NOMO-1 (cell line): Measurements from ENCODE around the gene BMPER.

ENCODE experiments used
- DNase-seq, 2 experiments: peaks; one replicate each; lab custom pipeline; 2025; ENCODE audit not compliant: unreplicated experiment in 2 of 2; lab: John Stamatoyannopoulos, UW

BMPER gene

DNA sequence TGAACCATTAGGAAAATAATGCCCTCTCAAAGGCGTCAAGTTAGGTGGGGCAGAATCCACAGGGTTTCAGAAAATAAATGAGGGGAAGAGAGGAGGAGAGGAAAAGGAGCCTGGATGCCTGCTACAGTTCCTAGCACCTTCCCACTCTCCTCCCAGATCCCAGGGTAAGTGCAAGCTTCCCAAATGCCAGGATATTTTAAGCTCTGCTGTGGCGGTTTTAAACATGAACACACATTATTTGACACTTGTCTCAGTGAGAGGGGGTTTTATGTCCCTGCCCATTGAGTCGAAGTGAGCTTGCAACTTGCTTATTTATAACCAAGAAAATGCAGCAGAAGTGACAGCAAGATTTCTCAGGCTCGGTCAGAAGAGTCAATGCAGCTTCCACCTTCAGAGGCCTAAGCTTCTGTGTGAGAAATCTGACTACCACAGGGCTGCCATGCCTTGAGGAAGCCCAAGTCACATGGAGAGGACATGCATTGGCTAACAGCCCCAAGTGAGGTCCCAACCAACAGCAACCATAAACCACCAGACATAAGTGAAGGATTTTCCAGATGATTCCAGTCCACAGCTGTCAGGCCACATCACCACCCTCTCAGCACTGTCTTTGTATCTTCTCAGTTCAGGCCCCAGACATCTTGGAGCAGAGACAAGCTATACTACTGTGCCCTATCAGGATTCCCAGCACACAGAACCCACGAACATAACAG is 17.9 kb upstream of the BMPER start:
- no peak for DNase-seq

- DNase-seq: no peak
Measured at GRCh38 chr7:33888166-33888565, 17.2 kb upstream of the BMPER start.

- no peak for DNase-seq
Measured at GRCh38 chr7:33892945-33893344, 12.4 kb upstream of the BMPER start.

- no peak for DNase-seq
Measured at GRCh38 chr7:33893377-33893776, 12.0 kb upstream of the BMPER start.

DNA sequence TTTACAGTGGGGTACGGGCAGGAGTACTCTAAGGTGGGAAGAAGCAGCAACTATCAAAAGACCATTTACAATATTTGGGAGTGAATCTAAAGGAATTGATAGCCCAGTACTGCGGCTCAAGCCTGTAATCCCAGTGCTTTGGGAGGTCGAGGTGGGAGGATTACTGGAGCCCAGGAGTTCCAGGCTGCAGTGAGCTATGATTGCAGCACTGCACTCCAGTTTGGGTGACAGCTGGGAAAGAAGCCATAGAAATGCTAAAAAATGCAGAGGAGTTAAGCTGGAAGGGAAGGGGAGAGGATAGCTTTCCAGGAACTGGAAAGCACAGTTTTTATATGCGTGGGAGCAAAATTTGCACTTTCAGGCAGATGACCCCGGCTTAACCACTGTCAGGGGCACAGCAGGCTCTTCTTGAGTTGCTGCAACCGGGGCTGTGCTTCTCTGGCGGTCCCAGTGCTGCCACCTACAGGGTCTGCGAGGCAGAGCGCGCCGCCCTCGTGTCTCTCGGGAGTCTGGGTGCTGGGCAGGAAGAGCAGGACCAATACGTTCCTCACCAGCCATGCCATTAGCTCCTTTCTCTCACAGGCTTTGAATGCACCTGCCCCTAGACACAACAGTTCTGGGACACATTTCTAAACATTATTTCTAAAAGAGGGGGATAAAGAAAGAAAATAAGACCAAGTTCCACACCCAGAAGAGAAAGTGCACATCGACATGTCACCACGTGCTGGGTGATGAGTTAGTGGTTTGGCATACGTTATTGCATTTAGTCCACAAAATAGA is 10.1 kb upstream of the BMPER start:
- peak; percentile 19 to 63 for DNase-seq

DNA sequence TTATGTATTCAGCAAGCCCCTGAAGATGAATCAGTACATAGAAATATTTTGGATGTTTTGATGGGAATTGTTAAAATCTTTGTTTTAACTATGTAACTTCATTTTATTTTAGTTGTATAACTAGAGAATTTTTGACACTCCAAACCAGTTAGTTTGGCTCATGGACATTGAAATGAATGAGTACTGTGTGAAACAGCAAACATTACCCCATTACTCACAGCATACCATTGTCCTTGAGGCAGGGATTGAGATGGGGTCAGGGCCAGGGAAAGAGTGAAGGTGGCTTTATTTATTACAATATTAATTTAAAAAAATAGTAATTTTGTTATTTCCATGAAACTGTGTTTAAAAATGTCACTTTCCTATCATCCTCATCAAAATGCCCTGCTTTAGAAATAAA is 4.8 kb upstream of the BMPER start:
- DNase-seq: no peak

DNA sequence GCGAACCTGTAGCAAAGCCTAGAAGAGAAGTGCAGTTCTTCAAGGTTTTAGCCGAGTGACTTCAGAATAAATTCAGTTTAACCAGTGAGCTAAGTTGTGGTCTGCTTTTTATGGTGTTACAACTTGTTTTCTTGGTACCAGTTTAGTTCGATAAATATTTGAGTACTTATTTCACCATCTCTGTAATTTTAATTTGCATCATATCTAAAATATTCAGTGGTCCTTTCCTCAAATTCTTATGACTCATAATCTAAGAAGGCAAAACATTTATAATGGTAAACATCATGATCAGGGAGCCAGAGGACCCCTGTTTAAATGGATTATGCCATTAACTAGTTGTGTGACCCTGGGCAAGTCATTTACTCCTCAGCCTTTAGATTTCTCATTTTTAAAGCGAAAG is 4.1 kb upstream of the BMPER start:
- no peak for DNase-seq

DNA sequence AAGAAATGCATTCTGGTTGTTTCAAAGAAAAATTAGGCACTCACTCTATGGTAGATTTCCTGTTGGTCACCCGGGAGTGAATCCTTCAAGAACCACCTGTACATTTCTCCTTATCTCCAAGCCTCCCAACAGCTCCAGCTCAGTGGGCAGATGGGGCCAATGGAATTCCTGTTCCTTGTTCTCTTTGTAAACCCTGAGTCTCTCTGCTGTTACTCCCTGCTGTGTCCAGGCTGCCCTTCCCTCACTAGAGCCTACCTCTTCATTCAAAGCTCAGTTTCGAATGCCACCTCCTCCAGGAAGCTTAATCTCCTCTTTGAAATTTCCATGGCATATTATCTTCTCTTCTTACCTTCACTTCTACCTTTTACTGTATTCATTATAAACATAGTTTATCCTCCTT is 3.5 kb upstream of the BMPER start:
- DNase-seq: no peak

DNA sequence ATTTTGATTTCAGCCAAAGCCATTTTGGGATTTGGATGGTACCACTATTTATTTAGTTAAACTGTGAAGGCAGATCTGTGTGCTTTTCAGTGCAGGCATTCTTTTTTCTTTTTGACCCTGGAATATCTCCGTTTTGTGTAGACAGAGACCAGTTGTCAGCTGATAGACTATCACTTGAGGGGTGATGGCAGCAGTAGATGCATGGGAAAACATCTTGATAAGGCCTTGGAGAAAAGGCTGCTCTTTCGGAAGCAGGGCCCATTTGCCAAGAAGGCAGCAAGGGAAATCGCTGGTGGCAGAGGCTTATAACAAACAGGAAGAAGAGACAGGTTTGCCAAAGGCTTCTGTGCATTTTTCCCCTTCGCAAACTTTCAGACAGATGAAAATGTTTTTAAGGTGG is 2.6 kb upstream of the BMPER start:
- no peak for DNase-seq

DNA sequence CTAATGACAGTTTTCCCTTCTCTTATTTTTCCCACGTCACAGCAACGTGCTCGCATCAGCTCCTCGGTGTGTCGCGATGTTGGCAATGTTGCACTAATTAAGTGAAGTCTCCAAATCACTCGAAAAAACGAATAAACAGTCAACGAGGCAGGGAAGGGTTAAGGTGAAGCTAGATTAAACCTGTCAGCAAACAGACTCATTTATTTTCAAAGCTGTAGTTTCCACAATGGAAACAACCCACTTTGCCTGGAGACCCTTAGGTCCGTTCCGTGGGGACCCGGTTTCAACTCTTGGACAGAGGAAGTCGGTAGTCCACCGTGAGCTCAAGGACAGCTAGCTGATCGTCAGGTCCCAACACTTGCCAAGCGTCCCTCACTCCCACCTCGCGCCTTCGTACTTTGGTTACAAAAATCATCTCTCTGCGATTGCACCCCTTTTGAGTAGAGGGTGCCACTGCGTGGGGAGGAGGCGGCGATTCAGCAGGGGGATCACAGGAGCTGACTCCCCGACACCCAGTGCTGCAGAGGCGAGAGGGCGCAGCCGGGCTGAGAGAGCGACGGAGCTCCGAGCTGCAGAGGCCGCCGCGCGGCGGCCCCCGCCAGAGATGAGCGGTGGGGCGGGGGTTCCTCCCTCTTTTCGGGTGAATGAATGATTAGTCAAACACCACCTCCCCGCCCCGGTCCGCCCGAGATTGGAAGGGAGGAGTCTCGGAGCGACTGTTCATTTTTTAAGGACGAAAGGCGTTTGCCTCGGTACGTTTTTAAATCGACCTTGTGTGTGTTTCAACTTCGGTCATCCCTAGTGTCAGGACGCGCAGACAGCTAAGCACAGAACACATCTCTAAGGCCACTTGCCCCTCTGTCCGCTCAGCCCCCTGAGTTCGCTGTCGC is 1.3 kb upstream of the BMPER start:
- DNase-seq: peak in 1 of 2 experiments; percentile 4

DNA sequence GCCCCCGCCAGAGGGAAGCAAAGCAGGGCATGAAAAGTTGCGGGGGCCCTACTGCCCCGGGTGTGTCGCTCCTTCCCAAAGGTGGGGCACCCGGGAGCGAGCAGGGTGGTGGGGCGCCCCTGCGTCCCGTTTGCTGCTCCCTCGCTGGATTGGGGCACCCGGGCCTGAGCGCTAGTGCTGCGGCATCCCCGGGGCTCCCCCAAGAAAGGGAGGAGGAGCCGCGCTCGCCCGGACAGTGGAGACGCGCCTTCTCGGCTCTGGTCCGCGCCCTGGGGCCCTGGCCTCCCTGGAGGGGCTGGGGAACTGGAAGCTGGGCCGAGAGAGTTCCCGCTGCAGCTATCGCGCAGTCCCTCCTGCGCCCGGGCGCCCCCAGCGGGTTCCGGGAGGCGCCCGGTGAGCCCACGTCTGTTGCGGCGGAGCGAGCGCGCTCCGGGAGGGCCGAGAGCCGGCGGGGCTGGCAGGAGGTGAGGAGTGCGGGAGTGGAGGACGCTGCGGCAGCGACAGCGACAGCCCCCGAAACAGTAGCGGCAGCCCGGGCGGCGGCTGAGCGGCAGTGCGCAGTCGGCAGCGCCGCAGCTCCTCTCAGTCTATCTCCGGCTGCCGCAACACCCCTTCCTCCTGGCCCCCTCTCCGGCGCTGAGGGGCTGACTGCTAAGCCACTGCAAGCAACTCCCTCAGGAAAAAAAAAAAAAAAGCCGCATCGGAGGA is 504 bp upstream of the BMPER start:
- peak; percentile 21 to 27 for DNase-seq

GRCh38 chr7:33906697-33907096 is 1.4 kb downstream of the BMPER start:
- DNase-seq: no peak

GRCh38 chr7:33907625-33908024 is 2.3 kb downstream of the BMPER start:
- DNase-seq: no peak

DNA sequence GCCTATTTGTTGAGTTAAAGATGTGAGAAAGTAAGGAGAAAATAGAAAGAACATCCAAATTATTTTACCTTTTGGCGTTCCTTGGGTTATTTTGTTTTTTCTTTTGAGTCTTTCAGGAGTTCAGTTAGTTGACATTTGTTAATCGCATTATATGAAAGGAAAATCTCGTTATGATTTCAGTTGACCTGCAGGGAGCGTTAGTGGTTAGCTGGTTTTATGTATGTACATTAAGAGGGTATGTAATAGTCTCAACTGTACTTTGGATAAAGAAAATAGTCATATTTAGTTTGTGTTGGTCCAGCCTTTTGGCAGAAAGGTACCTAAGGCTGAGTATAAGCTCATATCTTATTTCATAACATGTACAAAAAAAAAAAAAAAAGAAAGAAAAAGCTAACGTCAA is 4.0 kb downstream of the BMPER start:
- DNase-seq: no peak

GRCh38 chr7:33909755-33910154 is 4.4 kb downstream of the BMPER start:
- no peak for DNase-seq

DNA sequence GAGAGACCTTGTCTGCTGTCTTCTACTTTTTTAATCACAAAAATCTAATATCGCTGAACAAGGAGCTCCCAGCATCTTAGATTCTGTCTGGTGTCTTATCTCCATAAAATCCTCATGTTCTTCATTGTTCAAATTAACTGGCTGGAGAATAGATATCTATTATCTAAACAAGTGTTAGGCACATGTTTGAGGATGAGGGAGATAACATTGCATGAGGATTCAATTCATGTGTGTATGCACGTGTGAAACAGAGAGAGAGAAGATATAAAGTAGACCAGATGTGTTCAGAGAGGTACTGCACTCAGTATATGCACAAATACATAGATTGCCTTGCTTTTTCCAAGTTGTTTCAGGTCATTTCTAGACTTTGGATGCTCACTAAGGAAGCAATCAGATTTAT is 5.4 kb downstream of the BMPER start:
- no peak for DNase-seq

DNA sequence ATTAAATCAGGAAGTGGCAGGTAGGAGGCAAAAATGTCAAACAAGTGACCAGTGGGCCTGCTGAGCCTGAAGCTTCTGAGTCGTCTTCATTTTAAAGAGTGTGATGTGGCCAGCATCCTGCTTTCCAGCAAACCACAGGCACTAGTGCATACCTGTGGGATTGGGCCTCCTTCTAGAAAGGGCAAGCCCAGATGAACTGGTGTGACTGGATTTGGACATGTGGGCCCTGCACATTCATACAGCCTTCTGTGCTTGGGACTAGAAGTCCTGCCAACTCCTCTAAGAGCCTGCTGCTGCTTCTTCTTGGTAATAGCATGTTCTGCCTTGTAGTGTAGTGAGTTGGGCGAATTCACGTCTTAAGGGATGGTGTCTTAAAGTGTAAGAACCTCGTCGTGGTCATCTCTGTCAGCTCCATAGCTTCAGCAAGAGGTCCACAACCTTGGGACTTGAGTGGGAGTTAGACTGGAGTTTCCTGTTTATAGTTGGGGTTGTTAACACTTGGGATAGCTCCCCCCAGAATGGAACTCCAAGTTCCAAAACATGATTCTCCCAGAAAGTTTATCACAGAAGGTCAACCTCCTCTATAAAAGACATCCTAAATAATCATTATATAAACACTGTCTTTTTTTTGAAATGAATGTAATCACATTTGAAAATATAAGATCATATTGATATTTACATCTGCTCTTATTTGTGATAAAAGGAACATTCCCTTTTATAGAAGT is 11.2 kb downstream of the BMPER start:
- no peak for DNase-seq

DNA sequence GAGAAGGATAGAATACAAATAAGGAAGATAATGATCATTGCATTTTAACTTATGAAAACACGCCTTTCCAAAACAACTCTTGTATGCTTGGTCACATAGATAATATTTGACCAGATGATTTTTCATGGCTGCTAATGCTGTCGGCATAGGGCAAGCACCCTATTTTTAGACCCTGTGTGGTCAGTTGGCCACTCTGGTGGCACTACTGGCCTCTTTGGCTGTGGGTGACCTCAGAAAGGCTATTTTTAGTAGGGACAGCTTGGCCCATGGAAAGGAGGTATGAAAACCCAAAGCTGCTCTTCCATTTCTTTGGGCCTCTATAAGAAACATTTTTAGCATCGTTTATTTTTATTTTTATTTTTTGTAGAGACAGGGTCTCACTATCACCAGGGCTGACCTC is 12.3 kb downstream of the BMPER start:
- DNase-seq: no peak

GRCh38 chr7:33918438-33919143 is 13.3 kb downstream of the BMPER start:
- no peak for DNase-seq

- DNase-seq: no peak
Measured at GRCh38 chr7:33919449-33919848, 14.1 kb downstream of the BMPER start.
